ENCODE results near the gene CAMK2A.

DNA sequence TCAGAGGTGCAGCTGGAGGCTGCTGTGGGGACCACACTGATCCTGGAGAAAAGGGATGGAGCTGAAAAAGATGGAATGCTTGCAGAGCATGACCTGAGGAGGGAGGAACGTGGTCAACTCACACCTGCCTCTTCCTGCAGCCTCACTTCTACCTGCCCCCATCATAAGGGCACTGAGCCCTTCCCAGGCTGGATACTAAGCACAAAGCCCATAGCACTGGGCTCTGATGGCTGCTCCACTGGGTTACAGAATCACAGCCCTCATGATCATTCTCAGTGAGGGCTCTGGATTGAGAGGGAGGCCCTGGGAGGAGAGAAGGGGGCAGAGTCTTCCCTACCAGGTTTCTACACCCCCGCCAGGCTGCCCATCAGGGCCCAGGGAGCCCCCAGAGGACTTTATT is 105.6 kb downstream of the CAMK2A start:
- TF ChIP-seq CTCF (conservative IDR thresholded peaks at IDR 0.05 in 1 of 2, IDR thresholded peaks at IDR 0.05 in 1 of 2; ENCODE audit: low read depth in 1 of 2, low read length in 2 of 2) (no peak), EZH2 (IDR thresholded peaks at IDR 0.05; ENCODE audit: low read length, missing control alignments) (no peak)

Data from fibroblast of lung (primary cell).